ENCODE data around the gene SYAP1. TPM values are rescaled to one million over a fixed set of nuclear protein-coding genes. Genes with fewer than 3 reads are reported as not detected.

Gene SYAP1
- total RNA-seq, 2 experiments from 2014 or later: 19.7 to 20.0 TPM

- Histone ChIP-seq H3K27ac (ENCODE audit: low read depth, low read length, poor library complexity, severe bottlenecking) (no peak overlapping the region), H3K4me2 (ENCODE audit: low read length) (no peak overlapping the region), H2AFZ (ENCODE audit: low read length) (no peak overlapping the region), H3K9me2 (ENCODE audit: insufficient read depth, low read length) (no peaks in the 10 kb centered on the region), H3K36me3 (ENCODE audit: insufficient read depth, low read length) (peaks cover 43% of the 10 kb centered on the region), H3K4me1 (ENCODE audit: insufficient read depth, low read length, poor library complexity, severe bottlenecking) (no peaks in the 10 kb centered on the region), H3K79me2 (ENCODE audit: insufficient read depth, low read depth, low read length) (no peaks in the 10 kb centered on the region), H4K20me1 (ENCODE audit: insufficient read depth, low read length) (no peaks in the 10 kb centered on the region), H3K9me3 (ENCODE audit: low read length) (no peaks in the 10 kb centered on the region), H3K4me3 (ENCODE audit: low read depth, low read length, poor library complexity, severe bottlenecking) (no peak overlapping the region)
- ChIA-PET CTCF (ENCODE audit: unreplicated experiment) (no interaction called here), POLR2A (no interaction called here)
- intact Hi-C loops (cut with micrococcal nuclease; ENCODE audit: unreplicated experiment): no loop called here
- TF ChIP-seq, protein P1, sequence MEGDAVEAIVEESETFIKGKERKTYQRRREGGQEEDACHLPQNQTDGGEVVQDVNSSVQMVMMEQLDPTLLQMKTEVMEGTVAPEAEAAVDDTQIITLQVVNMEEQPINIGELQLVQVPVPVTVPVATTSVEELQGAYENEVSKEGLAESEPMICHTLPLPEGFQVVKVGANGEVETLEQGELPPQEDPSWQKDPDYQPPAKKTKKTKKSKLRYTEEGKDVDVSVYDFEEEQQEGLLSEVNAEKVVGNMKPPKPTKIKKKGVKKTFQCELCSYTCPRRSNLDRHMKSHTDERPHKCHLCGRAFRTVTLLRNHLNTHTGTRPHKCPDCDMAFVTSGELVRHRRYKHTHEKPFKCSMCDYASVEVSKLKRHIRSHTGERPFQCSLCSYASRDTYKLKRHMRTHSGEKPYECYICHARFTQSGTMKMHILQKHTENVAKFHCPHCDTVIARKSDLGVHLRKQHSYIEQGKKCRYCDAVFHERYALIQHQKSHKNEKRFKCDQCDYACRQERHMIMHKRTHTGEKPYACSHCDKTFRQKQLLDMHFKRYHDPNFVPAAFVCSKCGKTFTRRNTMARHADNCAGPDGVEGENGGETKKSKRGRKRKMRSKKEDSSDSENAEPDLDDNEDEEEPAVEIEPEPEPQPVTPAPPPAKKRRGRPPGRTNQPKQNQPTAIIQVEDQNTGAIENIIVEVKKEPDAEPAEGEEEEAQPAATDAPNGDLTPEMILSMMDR (conservative IDR thresholded peaks at IDR 0.05; ENCODE audit: low read length): no peak
- no peak for TF ChIP-seq EZH2phosphoT487 (IDR thresholded peaks at IDR 0.05; ENCODE audit: borderline replicate concordance, low read depth, low read length)
- no peak for DNase-seq (ENCODE audit: low spot score)
- no TSS peak for BruUV-seq (replicated peaks)
Measured at GRCh38 chrX:16737024-16737423, 17.6 kb downstream of the SYAP1 start.

DNA sequence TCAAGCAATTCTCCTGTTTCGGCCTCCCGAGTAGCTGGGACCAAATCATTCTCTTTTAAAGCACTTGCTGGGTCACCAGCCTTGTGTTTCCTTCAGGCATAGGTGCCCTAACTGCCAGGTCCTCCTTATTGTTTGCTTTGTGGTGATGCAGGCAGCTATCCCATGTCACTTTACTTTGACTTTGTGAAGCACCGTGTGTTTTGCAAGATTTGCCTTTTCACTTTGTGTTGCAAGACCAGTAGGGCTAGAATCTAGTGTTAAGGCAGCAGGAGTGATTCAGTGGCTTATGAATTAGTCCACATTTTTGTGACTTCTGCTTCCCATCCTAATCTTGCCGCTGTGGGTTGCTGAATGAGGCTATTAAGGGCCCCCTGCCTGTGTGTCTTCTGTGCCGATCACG lies 20.2 kb downstream of the SYAP1 start:
- H3K4me3 ChIP-seq (ENCODE audit: low read depth, low read length, poor library complexity, severe bottlenecking): no peak overlapping the region
- DNase-seq (ENCODE audit: low spot score): no peak
- intact Hi-C loops (cut with micrococcal nuclease; ENCODE audit: unreplicated experiment): no loop called here
- no peak overlapping the region for H3K4me2 ChIP-seq (ENCODE audit: low read length)
- CTCF ChIA-PET (ENCODE audit: unreplicated experiment): no interaction called here
- H3K36me3 ChIP-seq (ENCODE audit: insufficient read depth, low read length): peaks cover 48% of the 10 kb centered on the region
- no peaks in the 10 kb centered on the region for H4K20me1 ChIP-seq (ENCODE audit: insufficient read depth, low read length)
- TF ChIP-seq EZH2phosphoT487 (IDR thresholded peaks at IDR 0.05; ENCODE audit: borderline replicate concordance, low read depth, low read length): no peak
- TF ChIP-seq, protein P1 (conservative IDR thresholded peaks at IDR 0.05; ENCODE audit: low read length): no peak
- POLR2A ChIA-PET: no interaction called here
- no peaks in the 10 kb centered on the region for H3K9me2 ChIP-seq (ENCODE audit: insufficient read depth, low read length)
- no peaks in the 10 kb centered on the region for H3K4me1 ChIP-seq (ENCODE audit: insufficient read depth, low read length, poor library complexity, severe bottlenecking)
- no peak overlapping the region for H3K27ac ChIP-seq (ENCODE audit: low read depth, low read length, poor library complexity, severe bottlenecking)
- no peaks in the 10 kb centered on the region for H3K9me3 ChIP-seq (ENCODE audit: low read length)
- no peak overlapping the region for H2AFZ ChIP-seq (ENCODE audit: low read length)
- no peaks in the 10 kb centered on the region for H3K79me2 ChIP-seq (ENCODE audit: insufficient read depth, low read depth, low read length)
- BruUV-seq (replicated peaks): no TSS peak

DNA sequence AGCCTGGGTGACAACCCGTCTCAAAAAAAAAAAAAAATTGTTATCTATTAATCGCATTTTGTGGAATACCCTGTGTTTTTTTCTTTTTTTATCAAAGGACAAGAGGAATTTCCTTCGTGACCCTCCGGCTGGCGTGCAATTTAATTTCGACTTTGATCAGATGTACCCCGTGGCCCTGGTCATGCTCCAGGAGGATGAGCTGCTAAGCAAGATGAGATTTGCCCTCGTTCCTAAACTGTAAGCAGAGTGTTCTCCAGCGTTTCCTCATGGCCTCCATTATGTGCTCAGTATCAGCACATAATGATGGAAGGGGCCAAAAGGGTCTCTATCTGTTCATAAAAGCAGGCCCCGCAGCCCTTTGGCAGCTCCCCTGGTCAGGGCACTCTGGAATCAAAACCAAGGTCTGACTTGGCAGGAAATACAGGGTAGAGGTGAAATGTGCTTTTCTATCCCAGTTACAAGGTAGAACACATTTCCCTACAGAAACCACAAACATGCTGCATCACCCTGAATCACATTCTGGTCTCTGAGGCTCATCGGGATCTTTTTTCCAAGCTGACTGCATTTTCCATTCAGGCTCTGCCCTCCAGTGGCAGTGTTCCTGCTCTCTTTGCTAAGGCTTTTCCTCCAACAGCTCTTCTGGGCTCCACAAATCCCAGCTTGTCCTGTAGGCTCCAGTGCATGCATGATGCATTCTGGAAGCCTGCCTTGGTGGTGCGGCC lies 24.4 kb downstream of the SYAP1 start:
- intact Hi-C loops (cut with micrococcal nuclease; ENCODE audit: unreplicated experiment): no loop called here
- Histone ChIP-seq H3K36me3 (ENCODE audit: insufficient read depth, low read length) (peaks cover 35% of the 10 kb centered on the region), H3K4me3 (ENCODE audit: low read depth, low read length, poor library complexity, severe bottlenecking) (no peak overlapping the region), H3K9me2 (ENCODE audit: insufficient read depth, low read length) (no peaks in the 10 kb centered on the region), H3K4me2 (ENCODE audit: low read length) (no peak overlapping the region), H3K27ac (ENCODE audit: low read depth, low read length, poor library complexity, severe bottlenecking) (no peak overlapping the region), H3K79me2 (ENCODE audit: insufficient read depth, low read depth, low read length) (no peaks in the 10 kb centered on the region), H3K9me3 (ENCODE audit: low read length) (no peaks in the 10 kb centered on the region), H3K4me1 (ENCODE audit: insufficient read depth, low read length, poor library complexity, severe bottlenecking) (no peaks in the 10 kb centered on the region), H2AFZ (ENCODE audit: low read length) (no peak overlapping the region), H4K20me1 (ENCODE audit: insufficient read depth, low read length) (no peaks in the 10 kb centered on the region)
- no TSS peak for BruUV-seq (replicated peaks)
- ChIA-PET POLR2A (interaction anchor here (0.7 kb wide), 1 partner anchor 80 kb away, joined by 3 read pairs; no protein-coding TSS in a partner anchor), CTCF (ENCODE audit: unreplicated experiment) (no interaction called here)
- no peak for DNase-seq (ENCODE audit: low spot score)
- no peak for TF ChIP-seq EZH2phosphoT487 (IDR thresholded peaks at IDR 0.05; ENCODE audit: borderline replicate concordance, low read depth, low read length)
- TF ChIP-seq, protein P1 (conservative IDR thresholded peaks at IDR 0.05; ENCODE audit: low read length): no peak
